ENCODE measurements around the gene POLA1. TPM values are rescaled to one million over a fixed set of nuclear protein-coding genes. Genes with fewer than 3 reads are reported as not detected.

Gene POLA1
- total and polyA plus RNA-seq, 12 donors = 2.2 to 11.0 (median 5.9) TPM

DNA sequence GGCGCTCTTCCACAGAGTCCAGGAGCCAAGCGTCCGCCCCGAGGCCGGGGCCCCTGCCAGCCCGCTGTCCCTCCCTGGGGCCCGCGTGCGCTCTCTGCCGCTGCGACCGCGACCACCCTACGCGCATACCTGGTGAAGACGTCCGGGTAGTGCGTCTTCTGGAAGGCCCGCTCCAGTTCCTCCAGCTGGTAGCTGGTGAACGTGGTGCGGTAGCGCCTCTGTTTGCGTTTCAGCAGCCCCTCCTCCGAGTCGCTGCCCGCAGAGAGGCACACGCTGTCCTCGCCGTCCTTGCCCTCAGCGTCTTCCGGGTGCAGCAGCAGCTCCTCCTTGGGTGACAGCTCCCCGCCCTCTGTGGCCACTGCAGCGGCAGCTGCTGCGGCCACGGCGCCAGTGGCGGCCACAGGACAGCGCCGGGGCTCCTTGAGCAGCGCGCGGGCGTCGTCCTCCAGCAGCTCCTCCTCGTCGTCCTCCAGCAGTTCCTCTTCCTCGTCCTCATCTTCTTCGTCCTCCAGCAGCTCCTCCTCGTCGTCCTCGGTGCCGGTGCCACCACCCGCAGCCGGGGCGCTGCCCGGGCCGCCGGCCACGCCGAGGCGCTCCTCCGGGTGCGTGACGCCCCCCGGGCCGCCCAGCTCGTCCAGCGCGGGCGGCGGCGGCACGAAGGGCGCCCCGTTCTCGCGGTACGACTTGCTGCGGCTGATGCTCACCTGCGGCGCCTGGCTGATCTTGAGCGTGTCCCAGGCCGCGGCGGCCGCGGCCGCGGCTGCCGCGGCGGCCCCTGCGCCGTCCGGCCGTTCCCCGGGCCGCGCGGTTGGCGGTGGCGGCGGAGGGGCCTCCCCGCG lies 319.3 kb downstream of the POLA1 start:
- H3K4me1 ChIP-seq (replicated peaks in 1 of 2) = peaks cover 0 to 4% of the 10 kb centered on the region in 2 donors
- H3K27ac ChIP-seq = no peak overlapping the region
- 0 to 32% (median 14%) methylated on average over 2 to 105 of the region's 105 CpGs for WGBS, 4 donors
- no peaks in the 10 kb centered on the region for H3K36me3 ChIP-seq (replicated peaks in 1 of 2)
- H3K27me3 ChIP-seq = peaks cover 89% of the 10 kb centered on the region
- TF ChIP-seq POLR2A (IDR thresholded peaks at IDR 0.05) = no peak
- TF ChIP-seq, protein P1, sequence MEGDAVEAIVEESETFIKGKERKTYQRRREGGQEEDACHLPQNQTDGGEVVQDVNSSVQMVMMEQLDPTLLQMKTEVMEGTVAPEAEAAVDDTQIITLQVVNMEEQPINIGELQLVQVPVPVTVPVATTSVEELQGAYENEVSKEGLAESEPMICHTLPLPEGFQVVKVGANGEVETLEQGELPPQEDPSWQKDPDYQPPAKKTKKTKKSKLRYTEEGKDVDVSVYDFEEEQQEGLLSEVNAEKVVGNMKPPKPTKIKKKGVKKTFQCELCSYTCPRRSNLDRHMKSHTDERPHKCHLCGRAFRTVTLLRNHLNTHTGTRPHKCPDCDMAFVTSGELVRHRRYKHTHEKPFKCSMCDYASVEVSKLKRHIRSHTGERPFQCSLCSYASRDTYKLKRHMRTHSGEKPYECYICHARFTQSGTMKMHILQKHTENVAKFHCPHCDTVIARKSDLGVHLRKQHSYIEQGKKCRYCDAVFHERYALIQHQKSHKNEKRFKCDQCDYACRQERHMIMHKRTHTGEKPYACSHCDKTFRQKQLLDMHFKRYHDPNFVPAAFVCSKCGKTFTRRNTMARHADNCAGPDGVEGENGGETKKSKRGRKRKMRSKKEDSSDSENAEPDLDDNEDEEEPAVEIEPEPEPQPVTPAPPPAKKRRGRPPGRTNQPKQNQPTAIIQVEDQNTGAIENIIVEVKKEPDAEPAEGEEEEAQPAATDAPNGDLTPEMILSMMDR (IDR thresholded peaks at IDR 0.05) = no peak
- intact Hi-C loops (cut with DNase I) = loop anchor here in 1 of 2 donors (10.0 kb wide), 1 partner anchor 178 kb away; no protein-coding TSS in a partner anchor
- peak in 1 of 7 donors; percentile 2 for DNase-seq
- no peaks in the 10 kb centered on the region for H3K9me3 ChIP-seq (replicated peaks in 1 of 3)
- H3K4me3 ChIP-seq = peak overlapping the region in 1 of 4 donors; percentile 41

DNA sequence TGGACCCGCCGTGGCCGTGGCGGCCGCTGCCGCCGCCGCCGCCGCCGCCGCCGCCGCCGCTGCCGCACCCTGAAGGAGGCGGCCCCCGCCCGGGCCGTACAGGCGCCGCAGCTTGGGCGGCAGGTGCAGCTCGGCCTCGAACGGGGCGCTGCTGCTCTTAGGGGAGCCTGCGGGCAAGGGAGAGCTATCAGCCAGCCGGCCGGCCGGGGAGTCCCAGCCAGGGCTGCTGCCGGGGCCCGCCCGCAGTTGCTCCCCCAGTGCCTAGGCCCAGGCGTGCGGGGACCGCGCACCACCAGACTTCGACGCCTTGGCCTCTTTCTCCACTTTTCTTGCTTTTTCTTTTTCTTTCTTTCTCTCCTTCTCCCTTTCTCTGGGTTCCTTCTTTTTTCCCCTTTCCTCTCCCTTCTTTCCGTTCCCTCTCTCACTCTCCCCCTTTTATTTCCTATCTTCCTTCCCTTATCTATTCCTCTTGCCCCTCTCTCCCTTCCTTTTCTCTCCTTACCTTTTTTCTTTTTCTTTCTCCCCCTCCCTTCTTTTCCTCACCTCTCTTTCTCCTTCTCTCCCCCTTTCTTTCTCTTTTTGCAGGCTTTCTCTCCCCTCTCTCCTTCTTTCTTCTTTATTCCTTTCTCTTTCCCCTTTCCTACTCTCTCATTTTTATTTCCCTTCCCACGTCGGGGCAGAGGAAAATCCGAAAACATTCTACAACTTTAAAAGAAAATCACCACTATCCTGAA lies 320.1 kb downstream of the POLA1 start:
- intact Hi-C loops (cut with DNase I) = loop anchor here in 1 of 2 donors (10.0 kb wide), 1 partner anchor 179 kb away; no protein-coding TSS in a partner anchor
- Histone ChIP-seq H3K9me3 (replicated peaks in 1 of 3) (no peaks in the 10 kb centered on the region), H3K4me3 (no peak overlapping the region), H3K27me3 (peaks cover 90% of the 10 kb centered on the region), H3K4me1 (replicated peaks in 1 of 2) (peaks cover 0 to 4% of the 10 kb centered on the region in 2 donors), H3K36me3 (replicated peaks in 1 of 2) (no peaks in the 10 kb centered on the region), H3K27ac (no peak overlapping the region)
- 5 to 45% (median 22%) methylated on average over 15 to 38 of the region's 44 CpGs for WGBS, 4 donors
- no peak for DNase-seq
- TF ChIP-seq, protein P1 (IDR thresholded peaks at IDR 0.05) = no peak
- no peak for TF ChIP-seq POLR2A (IDR thresholded peaks at IDR 0.05)

DNA sequence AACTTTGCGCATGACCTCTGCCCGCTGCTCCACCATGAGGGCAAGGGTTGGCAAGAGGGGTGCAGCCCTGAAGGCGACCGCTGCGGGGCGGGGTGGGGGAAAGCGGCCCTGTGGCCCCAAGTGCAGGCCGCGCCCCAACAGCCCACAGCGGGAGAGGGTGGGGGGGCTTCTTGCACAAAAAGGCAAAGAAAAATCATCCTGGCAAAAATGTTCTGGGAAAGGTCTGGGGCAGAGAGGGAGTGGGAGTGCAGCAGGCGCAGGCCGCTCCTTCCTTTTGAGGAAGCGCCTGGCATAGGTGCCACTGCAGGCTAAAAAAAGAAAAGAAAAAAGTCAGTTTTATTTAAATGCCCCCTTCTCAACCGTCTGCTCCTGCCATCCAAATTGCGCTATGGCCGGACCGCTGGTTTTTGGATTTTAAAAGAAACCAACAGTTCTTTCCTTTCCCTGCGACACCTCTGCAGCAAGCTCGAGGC lies 320.7 kb downstream of the POLA1 start:
- WGBS, 4 donors = 43 to 51% (median 47%) methylated on average over 17 to 19 of the region's 19 CpGs
- no peak overlapping the region for H3K4me3 ChIP-seq
- TF ChIP-seq POLR2A (IDR thresholded peaks at IDR 0.05) = no peak
- TF ChIP-seq, protein P1 (IDR thresholded peaks at IDR 0.05) = no peak
- no peaks in the 10 kb centered on the region for H3K9me3 ChIP-seq (replicated peaks in 1 of 3)
- H3K27me3 ChIP-seq = peaks cover 90% of the 10 kb centered on the region
- no peak for DNase-seq
- H3K27ac ChIP-seq = no peak overlapping the region
- H3K4me1 ChIP-seq (replicated peaks in 1 of 2) = peaks cover 0 to 4% of the 10 kb centered on the region in 2 donors
- intact Hi-C loops (cut with DNase I) = loop anchor here in 1 of 2 donors (10.0 kb wide), 1 partner anchor 180 kb away; no protein-coding TSS in a partner anchor
- H3K36me3 ChIP-seq (replicated peaks in 1 of 2) = no peaks in the 10 kb centered on the region

Data from adrenal gland (tissue), 12 donors.